Kidney epithelial cell (primary cell): ENCODE results near the gene PPIL4. TPM values are rescaled to one million over a fixed set of nuclear protein-coding genes. Genes with fewer than 3 reads are reported as not detected.

Experiments used
- DNase-seq: peaks from one replicate; pipeline ENCODE4 v3.0.0-alpha.2; 2010; ENCODE audit warnings: low read depth
- H3K27me3 ChIP-seq: 2 replicates; pipeline ENCODE4 v1.6.0; 2011; ENCODE audit warnings: low read length; ENCODE audit not compliant: control insufficient read depth, insufficient read depth
- H3K36me3 ChIP-seq: 2 replicates; pipeline ENCODE4 v1.5.1; 2011; ENCODE audit warnings: low read length; ENCODE audit not compliant: control insufficient read depth, insufficient read depth
- H3K4me3 ChIP-seq: 2 replicates; pipeline ENCODE4 v1.5.1; 2011; ENCODE audit warnings: low read depth, mild to moderate bottlenecking, control low read depth, low read length
- total RNA-seq: library from RNA; depleted of rRNA; stranded (reverse); fragments of >200 nt; gene quantifications from 2 replicates; pipeline ENCODE4 v1.2.3, GENCODE V29; 2015
- TF ChIP-seq, protein P1 (sequence below): IDR thresholded peaks from 2 replicates; pipeline ENCODE4 v1.5.1; 2011; ENCODE audit warnings: mild to moderate bottlenecking, moderate library complexity, low read length, control low read depth, inconsistent platforms; ENCODE audit not compliant: insufficient read depth, poor library complexity, severe bottlenecking

Gene PPIL4
- total RNA-seq, 1 donor from 2014 or later: 34.6 TPM

DNA sequence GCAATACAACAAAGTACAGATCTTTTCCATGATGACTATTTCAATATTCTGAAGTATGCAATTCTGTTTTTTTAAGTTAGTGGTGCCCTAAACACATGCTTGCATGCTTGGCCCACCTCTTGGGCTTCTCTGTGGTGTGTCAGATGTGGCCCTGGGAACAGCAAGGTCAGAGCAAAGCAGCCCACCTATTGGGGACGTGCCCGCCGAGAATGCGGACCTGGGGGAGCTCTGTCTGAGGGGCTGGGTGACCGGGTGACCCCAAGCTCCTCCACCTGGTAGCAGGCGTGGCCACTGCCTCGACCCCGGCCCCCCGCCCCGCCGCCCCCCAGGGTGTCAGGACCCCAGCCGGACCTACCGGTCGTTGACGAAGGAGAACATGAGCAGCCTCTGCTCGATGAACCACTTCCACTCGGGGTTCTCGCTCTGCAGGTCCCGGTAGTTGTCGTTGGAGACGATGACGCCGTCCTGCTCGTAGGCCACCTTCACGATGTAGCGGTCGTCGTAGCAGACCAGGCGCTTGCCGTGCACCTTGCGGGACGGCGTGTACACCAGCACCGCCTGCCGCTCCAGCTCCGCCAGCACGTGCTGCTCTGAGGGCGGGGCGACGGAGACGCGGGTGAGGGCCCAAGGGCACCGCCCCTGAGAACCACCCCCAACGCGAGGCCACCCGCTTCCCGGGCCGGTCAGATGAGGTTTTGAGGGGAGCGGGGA, 89.4 kb downstream of the PPIL4 start:
- DNase-seq: no peak
- peaks cover under 1% of the 10 kb centered on the region for H3K27me3 ChIP-seq
- H3K4me3 ChIP-seq: no peak overlapping the region
- TF ChIP-seq, protein P1, sequence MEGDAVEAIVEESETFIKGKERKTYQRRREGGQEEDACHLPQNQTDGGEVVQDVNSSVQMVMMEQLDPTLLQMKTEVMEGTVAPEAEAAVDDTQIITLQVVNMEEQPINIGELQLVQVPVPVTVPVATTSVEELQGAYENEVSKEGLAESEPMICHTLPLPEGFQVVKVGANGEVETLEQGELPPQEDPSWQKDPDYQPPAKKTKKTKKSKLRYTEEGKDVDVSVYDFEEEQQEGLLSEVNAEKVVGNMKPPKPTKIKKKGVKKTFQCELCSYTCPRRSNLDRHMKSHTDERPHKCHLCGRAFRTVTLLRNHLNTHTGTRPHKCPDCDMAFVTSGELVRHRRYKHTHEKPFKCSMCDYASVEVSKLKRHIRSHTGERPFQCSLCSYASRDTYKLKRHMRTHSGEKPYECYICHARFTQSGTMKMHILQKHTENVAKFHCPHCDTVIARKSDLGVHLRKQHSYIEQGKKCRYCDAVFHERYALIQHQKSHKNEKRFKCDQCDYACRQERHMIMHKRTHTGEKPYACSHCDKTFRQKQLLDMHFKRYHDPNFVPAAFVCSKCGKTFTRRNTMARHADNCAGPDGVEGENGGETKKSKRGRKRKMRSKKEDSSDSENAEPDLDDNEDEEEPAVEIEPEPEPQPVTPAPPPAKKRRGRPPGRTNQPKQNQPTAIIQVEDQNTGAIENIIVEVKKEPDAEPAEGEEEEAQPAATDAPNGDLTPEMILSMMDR: no peak
- H3K36me3 ChIP-seq: no peaks in the 10 kb centered on the region

DNA sequence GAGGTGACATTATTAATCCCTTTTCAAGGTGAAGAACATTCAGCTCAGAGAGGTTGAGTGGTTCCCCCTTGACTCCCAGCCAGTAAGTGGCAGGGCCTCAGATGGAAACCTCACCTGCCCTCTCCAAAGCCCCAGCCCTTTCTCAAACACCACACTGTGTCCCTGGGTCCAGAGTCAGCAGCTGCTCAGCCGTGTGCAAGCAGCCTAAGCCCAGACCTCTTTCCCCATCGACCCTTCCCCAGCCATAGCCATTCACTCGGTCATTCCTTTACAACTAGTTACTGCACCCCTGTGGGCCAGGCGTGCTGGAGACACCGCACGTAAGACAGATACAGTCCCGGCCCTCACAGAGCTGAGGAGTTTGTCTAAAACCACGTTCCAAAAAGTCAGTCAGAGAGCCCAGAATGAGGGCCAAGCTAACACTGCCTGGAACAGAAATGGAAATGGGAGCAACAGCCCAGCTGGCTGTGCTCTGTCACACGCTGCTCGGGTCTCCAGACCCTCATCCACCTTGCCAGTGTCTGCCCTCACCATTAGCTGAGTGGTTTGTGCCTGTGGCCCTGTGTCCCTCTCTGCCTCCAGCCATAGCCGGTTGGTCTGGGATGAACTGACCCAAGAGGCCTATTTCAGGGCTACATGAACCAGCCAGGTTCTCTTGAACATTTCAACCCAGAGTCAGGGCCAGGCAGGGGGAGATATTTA, 90.7 kb downstream of the PPIL4 start:
- Histone ChIP-seq H3K4me3 (no peak overlapping the region), H3K36me3 (no peaks in the 10 kb centered on the region), H3K27me3 (peaks cover 12% of the 10 kb centered on the region)
- no peak for DNase-seq
- TF ChIP-seq, protein P1: no peak

Other genes with a start within 250 kb of the PPIL4 start
- 30.4 and 30.7 TPM in 2 replicates for gene TAB2, start 228.3 kb downstream of the PPIL4 start, total RNA-seq
- 0.96 TPM in 1 of 2 replicates, not detected in the other for gene SUMO4, start 145.8 kb downstream of the PPIL4 start, total RNA-seq
- not detected in 2 replicates for gene ZC3H12D, start 61.0 kb downstream of the PPIL4 start, total RNA-seq
- gene GINM1, start 20.3 kb upstream of the PPIL4 start, total RNA-seq: 39.1 and 42.3 TPM in 2 replicates
- 16.7 and 17.9 TPM in 2 replicates for gene KATNA1, start 102.7 kb upstream of the PPIL4 start, total RNA-seq
- gene LATS1, start 172.1 kb upstream of the PPIL4 start, total RNA-seq: 20.5 and 23.2 TPM in 2 replicates
- gene NUP43, start 200.5 kb upstream of the PPIL4 start, total RNA-seq: 26.5 and 26.9 TPM in 2 replicates
- gene PCMT1, start 203.7 kb upstream of the PPIL4 start, total RNA-seq: 110 and 112 TPM in 2 replicates